CD14-positive monocyte (primary cell): Measurements from ENCODE around the gene PPP3R2. TPM values are rescaled to one million over a fixed set of nuclear protein-coding genes. Genes with fewer than 3 reads are reported as not detected.

Experiments used
- DNase-seq, 3 donors: peaks; one replicate each; pipeline ENCODE4 v3.0.0-alpha.2; 2011 to 2022
- H2AFZ ChIP-seq: 2 replicates; pipeline ENCODE4 v1.6.0; 2012; ENCODE audit warnings: mild to moderate bottlenecking, low read depth, low read length, inconsistent platforms; ENCODE audit not compliant: insufficient read depth, poor library complexity, severe bottlenecking
- H3K27ac ChIP-seq, 2 donors: 1 replicate in 1 of 2; 2 replicates in 1 of 2; pipeline ENCODE4 v1.5.1; 2012 to 2013; ENCODE audit warnings: low read length in 2 of 2, control low read depth in 1 of 2, inconsistent platforms in 1 of 2, low read depth in 1 of 2, mild to moderate bottlenecking in 1 of 2
- H3K27me3 ChIP-seq, 2 donors: one replicate each; pipeline versions ENCODE4 v1.6.0 to v1.6.1; 2011 to 2013; ENCODE audit warnings: low read length in 2 of 2; ENCODE audit not compliant: control insufficient read depth in 2 of 2, insufficient read depth in 2 of 2
- H3K36me3 ChIP-seq, 2 donors: replicated peaks in 1 of 2; 1 replicate in 1 of 2; 2 replicates in 1 of 2; pipeline versions ENCODE4 v1.5.1 to v1.6.1; 2012 to 2013; ENCODE audit warnings: low read length in 2 of 2, control low read depth in 1 of 2, inconsistent platforms in 1 of 2, mild to moderate bottlenecking in 1 of 2; ENCODE audit not compliant: insufficient read depth in 2 of 2, control insufficient read depth in 1 of 2
- H3K4me1 ChIP-seq, 2 donors: 1 replicate in 1 of 2; 2 replicates in 1 of 2; pipeline versions ENCODE4 v1.5.1 to v1.6.1; 2012 to 2013; ENCODE audit warnings: low read length in 2 of 2, control low read depth in 1 of 2, inconsistent platforms in 1 of 2, mild to moderate bottlenecking in 1 of 2, moderate library complexity in 1 of 2; ENCODE audit not compliant: insufficient read depth in 2 of 2, control insufficient read depth in 1 of 2
- H3K4me2 ChIP-seq: replicated peaks from 2 replicates; pipeline ENCODE3; 2012; ENCODE audit warnings: low read length, moderate library complexity, mild to moderate bottlenecking; ENCODE audit not compliant: poor library complexity, severe bottlenecking; ENCODE audit errors: extremely low read depth
- H3K4me3 ChIP-seq, 3 experiments: fragments of 200-600 bp in 1 of 3; sonication (generic) in 1 of 3; replicated peaks in 1 of 3; 1 replicate in 2 of 3; 2 replicates in 1 of 3; pipeline ENCODE4 v1.5.1; 2011 to 2013; ENCODE audit warnings: low read length in 3 of 3, mild to moderate bottlenecking in 3 of 3, control low read depth in 2 of 3, low read depth in 2 of 3, inconsistent platforms in 1 of 3, moderate library complexity in 1 of 3
- H3K79me2 ChIP-seq: 2 replicates; pipeline ENCODE4 v1.6.0; 2012; ENCODE audit warnings: mild to moderate bottlenecking, control low read depth, inconsistent platforms, low read length, moderate library complexity; ENCODE audit not compliant: insufficient read depth
- H3K9ac ChIP-seq: 2 replicates; pipeline ENCODE4 v1.6.0; 2017; ENCODE audit warnings: low read length, mild to moderate bottlenecking; ENCODE audit not compliant: insufficient read depth, poor library complexity, severe bottlenecking
- H3K9me3 ChIP-seq, 2 donors: replicated peaks in 1 of 2; 1 replicate in 1 of 2; 2 replicates in 1 of 2; pipeline versions ENCODE4 v1.5.1 to v1.6.1; 2012 to 2013; ENCODE audit warnings: low read length in 2 of 2, control low read depth in 1 of 2; ENCODE audit not compliant: control insufficient read depth in 1 of 2, insufficient read depth in 1 of 2
- H4K20me1 ChIP-seq: 2 replicates; pipeline ENCODE4 v1.6.0; 2012; ENCODE audit warnings: mild to moderate bottlenecking, low read length, control low read depth, moderate library complexity; ENCODE audit not compliant: insufficient read depth
- H3K27ac Mint-ChIP-seq, 7 donors: one replicate each; pipeline ENCODE4 v1.8.0; 2020; ENCODE audit warnings: mild to moderate bottlenecking in 7 of 7, mixed read lengths in 7 of 7, moderate library complexity in 6 of 7, inconsistent platforms in 2 of 7
- H3K27me3 Mint-ChIP-seq, 3 donors: one replicate each; pipeline ENCODE4 v1.8.0; 2021 to 2022; ENCODE audit warnings: low read depth in 3 of 3, mild to moderate bottlenecking in 3 of 3, mixed read lengths in 3 of 3, moderate library complexity in 3 of 3, inconsistent platforms in 1 of 3
- H3K36me3 Mint-ChIP-seq, 2 donors: one replicate each; pipeline ENCODE4 v1.8.0; 2020; ENCODE audit warnings: mixed read lengths in 2 of 2, inconsistent platforms in 1 of 2, mild to moderate bottlenecking in 1 of 2
- H3K4me1 Mint-ChIP-seq: one replicate; pipeline ENCODE4 v1.8.0; 2020; ENCODE audit warnings: mild to moderate bottlenecking, mixed read lengths
- H3K4me3 Mint-ChIP-seq, 2 donors: one replicate each; pipeline ENCODE4 v1.8.0; 2020; ENCODE audit warnings: mild to moderate bottlenecking in 2 of 2, mixed read lengths in 2 of 2, moderate library complexity in 1 of 2
- H3K9me3 Mint-ChIP-seq, 7 donors: one replicate each; pipeline ENCODE4 v1.8.0; 2020 to 2022; ENCODE audit warnings: mixed read lengths in 7 of 7, mild to moderate bottlenecking in 6 of 7, moderate library complexity in 6 of 7, inconsistent platforms in 2 of 7
- CTCF ChIP-seq: fragments of 200-600 bp; IDR thresholded peaks from one replicate; pipeline ENCODE4 v1.8.0; 2022; ENCODE audit warnings: antibody characterized with exemption, mild to moderate bottlenecking
- WGBS: methylation state at CpG from one replicate; pipeline ENCODE4 v1.1.5; 2013; ENCODE audit warnings: missing lambda C conversion rate; ENCODE audit not compliant: insufficient coverage; 5-methylcytosine and 5-hydroxymethylcytosine counted together
- intact Hi-C, 2 donors: fragments of 100-400 bp; cut with micrococcal nuclease; formaldehyde crosslinking; loops; one replicate each; pipeline versions ENCODE4 v1.15.0 to v1.15.1; 2023
- polyA plus RNA-seq, 3 donors: library from polyadenylated mRNA; depleted of rRNA in 1 of 3; unstranded in 2 of 3; stranded (reverse) in 1 of 3; fragments of 300-500 nt in 2 of 3; fragments of >200 nt in 1 of 3; fragmentation: Illumina TruSeq in 2 of 3; gene quantifications; 1 replicate in 2 of 3; 2 replicates in 1 of 3; pipeline ENCODE4 v1.2.3, GENCODE V29; 2012 to 2021

Gene PPP3R2
- polyA plus RNA-seq, 3 donors = 0.11 TPM; not detected in 2

- H3K4me2 ChIP-seq = peak overlapping the region; percentile 40
- H3K27ac ChIP-seq = peak overlapping the region in 1 of 2 donors; percentile 75
- Mint-ChIP-seq H3K36me3 (no peaks in the 10 kb centered on the region), H3K4me1 (peaks cover 45% of the 10 kb centered on the region), H3K4me3 (peak overlapping the region in 1 of 2 donors; percentile 61), H3K27me3 (peaks cover 0 to 2% (median 0%) of the 10 kb centered on the region in 3 donors), H3K27ac (peak overlapping the region; percentile 12 to 88 (median 69)), H3K9me3 (no peaks in the 10 kb centered on the region)
- no peak overlapping the region for H2AFZ ChIP-seq
- no peak for TF ChIP-seq CTCF
- no peak overlapping the region for H3K9ac ChIP-seq
- H3K4me1 ChIP-seq = peaks cover 31 to 45% of the 10 kb centered on the region in 2 donors
- H3K4me3 ChIP-seq = peak overlapping the region in 1 of 3 experiments; percentile 46
- no peaks in the 10 kb centered on the region for H3K9me3 ChIP-seq
- H3K36me3 ChIP-seq = no peaks in the 10 kb centered on the region
- H4K20me1 ChIP-seq = no peaks in the 10 kb centered on the region
- WGBS = 0% methylated on average over 1 of the region's 1 CpG
- no peaks in the 10 kb centered on the region for H3K27me3 ChIP-seq
- DNase-seq = peak; percentile 29 to 52 (median 44)
- no peaks in the 10 kb centered on the region for H3K79me2 ChIP-seq
- intact Hi-C loops = no loop called here
Measured at GRCh38 chr9:101626295-101626694, 31.5 kb upstream of the PPP3R2 start.

DNA sequence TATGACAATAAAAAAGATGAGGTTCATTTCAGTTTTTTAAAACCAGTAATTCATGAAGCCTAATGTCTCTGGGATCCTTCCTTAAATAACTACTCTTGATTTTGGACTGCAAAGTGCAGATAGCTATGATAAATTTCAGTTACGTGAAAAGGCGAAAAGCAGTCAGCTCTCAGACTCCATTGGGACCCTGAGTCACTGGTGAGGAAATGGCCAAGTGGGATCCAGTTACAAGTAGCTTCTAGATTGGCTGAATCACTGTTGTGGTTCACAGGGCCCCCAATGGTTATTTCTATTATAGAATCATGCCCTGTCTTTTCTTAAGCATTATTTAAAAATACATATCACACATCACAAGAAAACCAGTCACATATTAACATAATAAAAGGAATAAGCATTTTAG is 31.1 kb upstream of the PPP3R2 start:
- H3K9me3 Mint-ChIP-seq = no peaks in the 10 kb centered on the region
- peak overlapping the region; percentile 40 for H3K4me2 ChIP-seq
- no peaks in the 10 kb centered on the region for H3K79me2 ChIP-seq
- peak overlapping the region; percentile 55 to 88 (median 69) for H3K27ac Mint-ChIP-seq
- H3K4me1 Mint-ChIP-seq = peaks cover 45% of the 10 kb centered on the region
- H3K9ac ChIP-seq = no peak overlapping the region
- TF ChIP-seq CTCF = no peak
- peak; percentile 6 to 31 (median 18) for DNase-seq
- peak overlapping the region in 1 of 2 donors; percentile 75 for H3K27ac ChIP-seq
- H3K4me3 Mint-ChIP-seq = no peak overlapping the region
- peaks cover 31 to 45% of the 10 kb centered on the region in 2 donors for H3K4me1 ChIP-seq
- peaks cover 0 to 2% (median 0%) of the 10 kb centered on the region in 3 donors for H3K27me3 Mint-ChIP-seq
- H3K9me3 ChIP-seq = no peaks in the 10 kb centered on the region
- no peak overlapping the region for H2AFZ ChIP-seq
- no peaks in the 10 kb centered on the region for H4K20me1 ChIP-seq
- WGBS = no CpG with 5 or more reads among the region's 2 CpGs
- no peaks in the 10 kb centered on the region for H3K36me3 ChIP-seq
- no peaks in the 10 kb centered on the region for H3K36me3 Mint-ChIP-seq
- H3K27me3 ChIP-seq = no peaks in the 10 kb centered on the region
- intact Hi-C loops = no loop called here
- peak overlapping the region in 1 of 3 experiments; percentile 46 for H3K4me3 ChIP-seq
